HuH-7 (cell line): Measurements from ENCODE around the gene OR6Q1.
"Not testable (repeated sequence)": the region's sequence is repeated elsewhere in the genome, so short reads cannot be mapped to it uniquely, and the experiment has no call there.

Source experiments
- DNase-seq: peaks from one replicate; pipeline ENCODE4 v3.0.0; 2011; ENCODE audit warnings: low spot score

OR6Q1 gene, protein sequence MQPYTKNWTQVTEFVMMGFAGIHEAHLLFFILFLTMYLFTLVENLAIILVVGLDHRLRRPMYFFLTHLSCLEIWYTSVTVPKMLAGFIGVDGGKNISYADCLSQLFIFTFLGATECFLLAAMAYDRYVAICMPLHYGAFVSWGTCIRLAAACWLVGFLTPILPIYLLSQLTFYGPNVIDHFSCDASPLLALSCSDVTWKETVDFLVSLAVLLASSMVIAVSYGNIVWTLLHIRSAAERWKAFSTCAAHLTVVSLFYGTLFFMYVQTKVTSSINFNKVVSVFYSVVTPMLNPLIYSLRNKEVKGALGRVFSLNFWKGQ

DNA sequence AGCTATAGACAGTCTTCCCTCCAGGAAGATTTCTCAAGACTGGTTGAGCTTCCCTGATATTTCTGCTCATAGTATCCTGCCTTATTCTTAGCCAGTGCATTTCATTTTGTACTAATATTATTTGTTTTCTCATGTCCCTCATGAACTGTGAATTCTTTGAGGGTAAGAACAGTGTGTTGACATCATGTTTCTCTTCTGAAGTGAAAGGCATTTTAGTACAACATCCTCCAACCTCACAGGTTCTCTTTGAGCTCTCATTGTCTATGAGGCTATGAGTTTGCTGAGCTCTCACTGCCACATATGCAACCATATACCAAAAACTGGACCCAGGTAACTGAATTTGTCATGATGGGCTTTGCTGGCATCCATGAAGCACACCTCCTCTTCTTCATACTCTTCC lies at the start of gene OR6Q1:
OR6Q1 (plus strand) TSS at position 301 of the 400 bp plus-strand sequence; CDS start at position 301, 0 bp downstream.
- DNase-seq: no peak

DNA sequence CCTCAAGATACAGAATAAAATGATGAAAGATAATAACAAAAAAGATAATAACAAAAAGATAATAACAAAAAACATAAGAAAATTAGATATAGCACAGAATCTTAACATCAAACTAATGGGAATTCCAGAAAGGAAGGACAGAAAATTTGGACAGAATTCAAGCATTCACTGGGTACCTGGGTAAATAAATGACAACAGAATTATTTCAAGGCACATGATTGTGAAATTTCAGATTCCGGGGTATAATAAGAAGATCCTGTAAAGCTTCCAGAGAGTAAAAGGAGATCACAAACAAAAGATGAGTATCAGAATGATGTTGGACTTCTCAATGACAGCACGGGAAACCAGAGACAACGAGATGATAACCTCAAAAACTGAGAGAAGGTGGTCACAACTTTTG lies 49.2 kb upstream of the OR6Q1 start:
- no peak for DNase-seq

DNA sequence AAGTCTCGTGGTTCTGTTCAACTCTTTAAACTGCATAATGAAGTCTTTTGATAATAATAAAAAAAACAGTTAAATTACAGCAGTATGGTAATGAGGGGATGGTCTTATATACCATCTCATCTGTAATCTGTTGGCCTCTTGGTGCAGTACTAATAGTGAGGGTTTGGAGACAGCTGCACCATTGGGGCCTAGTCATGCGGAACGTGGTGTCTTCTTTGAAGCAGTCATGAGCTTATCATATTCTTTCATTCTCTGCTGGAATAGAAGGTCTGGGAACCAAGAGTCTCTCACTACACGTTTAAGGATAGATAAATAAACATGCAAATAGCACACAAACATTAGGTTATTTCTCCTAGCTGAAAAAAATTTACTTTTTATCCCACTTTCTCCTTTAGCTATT lies 48.0 kb upstream of the OR6Q1 start:
- DNase-seq: no peak

DNA sequence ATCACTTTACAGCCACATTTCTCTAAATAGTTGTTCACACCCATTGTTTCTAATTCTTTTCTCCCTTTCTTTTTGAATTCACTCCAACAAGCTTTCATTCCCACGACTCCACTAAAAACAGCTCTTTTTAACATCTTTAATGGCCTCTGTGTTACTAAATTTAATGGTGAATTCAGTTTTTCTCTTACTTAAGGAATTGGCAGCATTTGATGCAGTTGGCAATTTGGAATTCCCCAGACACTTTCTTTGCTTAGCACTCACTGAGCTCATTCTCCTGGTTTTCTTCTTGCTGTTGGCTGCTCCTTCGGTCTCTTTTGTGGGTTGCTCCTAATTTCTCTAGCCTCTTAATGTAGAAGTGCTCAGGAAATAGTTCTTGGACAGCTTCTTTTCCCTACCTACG lies 47.6 kb upstream of the OR6Q1 start:
- no peak for DNase-seq

DNA sequence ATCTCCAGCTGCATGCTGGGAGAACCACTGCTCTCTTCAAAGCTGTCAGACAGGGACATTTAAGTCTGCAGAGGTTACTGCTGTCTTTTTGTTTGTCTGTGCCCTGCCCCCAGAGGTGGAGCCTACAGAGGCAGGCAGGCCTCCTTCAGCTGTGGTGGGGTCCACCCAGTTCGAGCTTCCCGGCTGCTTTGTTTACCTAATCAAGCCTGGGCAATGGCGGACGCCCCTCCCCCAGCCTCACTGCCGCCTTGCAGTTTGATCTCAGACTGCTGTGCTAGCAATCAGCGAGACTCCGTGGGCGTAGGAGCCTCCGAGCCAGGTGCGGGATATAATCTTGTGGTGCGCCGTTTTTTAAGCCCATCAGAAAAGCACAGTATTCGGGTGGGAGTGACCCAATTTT lies 31.2 kb upstream of the OR6Q1 start:
- DNase-seq: not testable (repeated sequence)

DNA sequence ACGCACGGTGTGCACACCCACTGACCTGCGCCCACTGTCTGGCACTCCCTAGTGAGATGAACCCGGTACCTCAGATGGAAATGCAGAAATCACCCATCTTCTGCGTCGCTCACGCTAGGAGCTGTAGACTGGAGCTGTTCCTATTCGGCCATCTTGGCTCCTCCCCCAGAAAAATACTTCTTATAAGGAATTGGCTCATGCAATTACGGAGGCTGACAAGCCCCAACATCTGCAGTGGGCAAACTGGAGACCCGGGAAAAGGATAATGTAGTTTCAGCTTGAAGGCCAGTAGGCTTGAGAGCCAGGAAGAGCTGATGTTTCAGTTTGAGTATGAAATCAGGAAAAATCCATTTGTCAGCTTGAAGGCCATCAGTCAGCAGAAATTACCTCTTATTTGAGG lies 30.7 kb upstream of the OR6Q1 start:
- DNase-seq: not testable (repeated sequence)

DNA sequence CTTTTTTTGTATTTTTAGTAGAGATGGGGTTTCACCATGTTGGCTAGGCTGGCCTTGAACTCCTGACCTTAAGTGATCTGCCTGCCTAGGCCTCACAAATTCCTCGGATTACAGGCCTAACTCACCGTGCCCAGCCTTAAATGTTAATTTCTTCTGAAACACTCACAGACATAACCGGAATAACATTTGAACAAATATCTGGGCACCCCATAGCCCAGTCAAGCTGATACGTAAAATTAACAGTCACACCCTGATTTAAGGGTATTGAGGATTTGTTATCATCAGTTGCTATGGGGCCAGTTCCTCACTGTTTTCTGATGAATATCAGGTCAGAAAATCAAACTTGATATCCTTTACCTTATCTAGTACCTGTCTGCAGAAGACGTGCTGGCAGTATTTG lies 30.1 kb upstream of the OR6Q1 start:
- DNase-seq: no peak

DNA sequence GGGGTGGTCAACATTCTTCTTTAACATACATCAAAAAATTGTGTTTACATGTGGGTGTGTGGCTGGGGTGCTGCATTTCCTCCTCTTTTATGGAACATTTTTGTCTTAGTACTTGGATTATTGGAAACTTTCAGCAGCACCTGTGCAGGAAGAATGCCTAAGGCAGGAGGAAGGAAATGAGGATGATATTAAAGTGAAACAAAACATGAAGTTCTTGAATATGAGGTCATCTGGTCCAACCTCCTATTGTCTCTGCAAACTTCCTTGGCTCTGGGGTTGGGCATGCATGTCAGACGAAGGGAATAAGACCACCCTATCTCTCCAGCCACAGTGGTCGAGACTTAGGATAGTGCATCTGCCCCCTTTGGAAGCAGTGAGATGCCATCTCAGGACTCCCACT lies 27.7 kb upstream of the OR6Q1 start:
- no peak for DNase-seq

DNA sequence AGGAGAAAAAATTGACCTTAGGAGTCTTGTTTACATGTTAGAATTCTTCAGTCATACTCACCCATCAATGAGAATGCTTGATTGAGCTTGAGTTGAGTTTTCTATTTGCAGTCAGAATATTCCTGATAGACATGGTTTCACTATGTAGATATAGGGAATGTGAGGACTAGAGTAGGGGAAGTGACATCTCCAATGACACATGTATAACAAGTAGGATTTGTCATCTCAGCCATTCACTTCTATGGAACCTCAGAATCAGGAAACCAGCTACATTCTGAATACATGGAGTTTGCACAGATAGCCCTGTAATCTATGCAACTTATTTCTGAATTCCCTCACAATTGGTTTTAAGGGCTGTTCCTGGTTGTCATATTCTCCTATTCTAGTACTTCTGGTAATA lies 27.2 kb upstream of the OR6Q1 start:
- no peak for DNase-seq

DNA sequence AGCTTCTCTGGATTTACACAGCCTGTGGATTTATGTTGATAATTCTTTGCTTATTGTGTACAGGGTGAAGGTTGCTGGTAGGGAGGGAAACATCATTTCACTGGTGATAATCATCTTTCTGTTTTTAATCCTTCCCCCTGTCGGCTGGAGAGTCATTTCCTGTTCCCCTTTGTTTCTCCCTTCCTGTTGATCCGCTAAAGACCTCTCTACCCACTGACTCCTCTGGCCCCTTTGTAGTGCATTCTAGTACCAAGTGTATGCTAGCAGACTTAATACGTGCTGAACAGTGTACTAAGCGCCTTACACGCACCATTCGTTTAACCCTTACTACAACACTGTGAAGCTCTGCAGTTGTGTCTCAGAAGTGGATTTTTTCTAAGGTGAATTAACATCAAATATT lies 26.1 kb upstream of the OR6Q1 start:
- no peak for DNase-seq

DNA sequence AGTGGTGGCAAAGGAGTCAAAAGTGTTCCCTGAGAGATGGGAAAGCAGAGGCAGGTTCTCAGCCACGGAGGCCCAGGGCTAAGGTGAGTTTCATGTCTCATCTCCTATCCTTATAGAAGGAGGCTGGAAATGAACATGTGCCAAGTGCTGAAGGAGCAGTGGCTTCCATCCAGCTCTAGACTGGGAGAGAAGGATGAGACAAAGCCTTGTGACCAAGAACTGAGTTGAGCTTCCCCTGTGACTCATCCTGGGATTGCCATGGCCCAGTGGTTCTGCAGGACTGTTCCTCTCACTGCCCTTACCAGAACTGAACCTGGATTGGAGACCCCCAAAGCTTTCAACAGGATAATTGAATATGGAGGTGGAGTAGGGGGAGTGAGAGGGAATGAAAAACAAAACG lies 23.8 kb upstream of the OR6Q1 start:
- no peak for DNase-seq

DNA sequence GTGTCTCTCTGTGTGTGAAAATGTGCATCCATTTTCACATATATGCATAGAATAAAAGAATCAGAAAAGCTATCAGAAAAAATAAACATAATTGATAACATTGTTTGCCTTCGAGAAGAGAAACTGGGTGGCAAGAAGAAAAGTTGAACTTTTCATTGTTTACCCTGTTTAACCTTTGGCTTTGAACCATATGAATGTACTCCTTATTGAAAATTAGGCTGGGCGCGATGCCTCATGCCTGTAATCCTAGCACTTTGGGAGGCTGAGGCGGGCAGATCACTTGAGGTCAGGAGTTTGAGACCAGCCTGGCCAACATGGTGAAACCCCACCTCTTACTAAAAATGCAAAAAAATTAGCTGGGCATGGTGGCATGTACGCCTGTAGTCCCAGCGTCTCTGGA lies 19.0 kb upstream of the OR6Q1 start:
- no peak for DNase-seq

DNA sequence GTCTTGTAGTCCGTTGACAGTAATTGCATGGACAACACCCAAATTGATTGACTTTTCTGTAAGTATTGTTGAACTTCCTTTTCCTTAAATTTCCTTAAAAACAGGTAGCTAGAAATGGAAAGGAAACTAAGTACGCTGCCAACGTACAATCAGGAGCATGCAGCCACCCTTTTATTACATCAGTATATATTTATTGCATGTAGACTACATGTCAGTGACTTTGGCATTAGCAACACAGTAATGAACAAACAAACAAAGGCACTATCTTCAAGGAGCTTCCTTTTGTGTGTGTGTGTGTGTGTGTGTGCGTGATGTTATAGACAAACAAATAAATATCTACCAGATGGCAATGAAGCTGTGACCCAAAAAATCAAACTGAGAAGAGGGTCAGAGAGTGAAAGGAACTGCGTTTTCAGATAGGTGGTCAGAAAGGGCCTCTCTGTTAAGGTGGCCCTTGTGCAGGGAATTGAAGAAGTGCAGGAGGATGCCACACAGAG lies 7.3 kb upstream of the OR6Q1 start, which contains the start of gene OR9Q1:
OR9Q1 (plus strand) TSS at position 447 of the 497 bp plus-strand sequence. CDS start 155,564 bp downstream, outside the sequence.
- no peak for DNase-seq

DNA sequence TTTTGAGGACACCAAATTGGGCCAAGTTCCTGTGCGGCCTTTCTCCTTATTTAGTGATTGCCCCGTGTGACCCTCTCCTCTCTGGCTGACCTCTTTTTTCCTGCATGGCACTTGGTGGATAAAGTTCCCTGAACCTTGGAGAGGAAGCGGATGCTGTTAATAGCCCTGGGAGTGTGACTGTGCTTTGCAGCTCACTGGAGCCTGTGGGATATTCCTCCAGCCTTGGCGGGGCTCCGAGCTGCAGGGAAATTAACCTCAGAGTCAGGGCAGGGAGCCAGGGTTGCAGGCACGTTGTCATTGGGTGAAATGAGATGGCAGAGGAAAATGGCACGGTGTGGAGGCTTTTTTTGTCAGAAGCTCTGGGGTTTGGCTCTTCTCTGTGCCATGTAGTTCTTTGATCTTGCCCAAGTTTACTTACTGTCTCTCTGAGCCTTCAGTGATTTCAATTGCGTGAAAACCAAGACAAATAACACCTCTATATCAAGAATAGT lies 6.1 kb upstream of the OR6Q1 start:
- no peak for DNase-seq

DNA sequence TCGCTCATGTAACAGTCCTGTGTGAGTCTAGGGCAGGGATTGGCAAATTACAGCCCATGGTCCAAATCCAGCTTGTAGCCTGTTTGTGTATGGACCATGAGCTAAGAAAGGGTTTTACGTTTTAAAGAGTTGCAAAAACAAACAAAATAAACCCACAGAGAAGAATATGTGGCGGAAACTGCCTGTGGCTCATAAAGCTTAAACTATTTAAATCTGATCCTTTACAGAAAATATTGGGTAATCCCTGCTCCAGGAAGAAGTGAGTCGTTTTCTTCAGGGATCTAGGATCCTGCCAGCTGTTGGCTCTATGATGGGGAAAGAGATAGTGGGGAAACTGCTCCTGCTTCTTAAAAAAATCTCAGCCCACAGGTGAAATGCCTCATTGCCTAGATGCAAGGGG lies 3.4 kb upstream of the OR6Q1 start:
- no peak for DNase-seq

DNA sequence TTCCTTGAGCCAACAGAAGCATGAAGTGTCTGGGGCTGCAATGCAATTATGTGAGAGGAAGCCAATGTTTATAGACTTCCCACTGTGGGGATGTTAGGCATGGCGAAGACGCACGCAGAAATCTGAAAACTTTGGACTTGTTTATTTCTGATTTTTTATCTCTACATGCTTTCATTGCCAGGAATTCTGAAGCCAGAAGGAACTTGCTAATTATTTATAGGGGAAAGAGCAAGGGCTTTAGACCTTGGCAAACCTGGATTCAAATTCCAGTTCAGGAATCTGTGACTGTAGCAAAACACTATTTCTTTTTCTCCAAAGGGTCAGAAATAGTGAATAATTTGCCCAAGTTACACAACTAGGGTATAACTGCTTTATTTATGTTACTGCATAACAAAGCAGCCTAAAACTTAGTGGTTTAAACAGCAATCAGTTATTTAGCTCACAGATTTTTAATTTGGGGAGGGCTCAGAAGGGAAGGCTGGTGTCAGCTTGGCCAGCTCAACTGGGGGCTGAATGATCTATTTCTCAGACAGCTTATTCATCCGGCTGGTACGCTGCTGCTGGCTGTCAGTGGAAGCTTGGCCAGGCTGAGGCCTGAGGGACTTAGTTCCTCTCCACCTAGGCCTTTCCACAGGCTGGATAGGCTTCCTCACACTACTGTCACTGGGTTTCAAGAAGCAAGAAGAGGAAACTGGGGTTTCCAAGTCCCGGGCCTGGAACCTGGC lies 1.9 kb upstream of the OR6Q1 start:
- no peak for DNase-seq

DNA sequence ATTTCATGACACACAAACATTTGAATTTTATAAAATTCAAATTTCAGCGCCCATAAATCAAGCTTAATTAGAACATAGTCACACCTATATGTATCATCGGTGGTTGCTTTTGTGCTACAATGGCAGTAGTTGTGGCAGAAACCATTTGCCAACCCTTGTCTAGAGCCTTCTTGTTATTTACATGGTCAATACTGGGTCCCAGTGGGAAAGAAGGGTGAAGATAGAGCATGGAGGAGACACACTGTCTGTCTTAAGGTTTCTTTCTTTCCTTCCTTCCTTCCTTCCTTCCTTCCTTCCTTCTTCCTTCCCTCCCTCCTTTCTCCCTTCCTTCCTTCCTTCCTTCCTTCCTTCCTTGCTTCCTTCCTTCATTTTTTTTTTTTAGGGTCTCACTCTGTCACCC lies 3.7 kb downstream of the OR6Q1 start:
- no peak for DNase-seq

DNA sequence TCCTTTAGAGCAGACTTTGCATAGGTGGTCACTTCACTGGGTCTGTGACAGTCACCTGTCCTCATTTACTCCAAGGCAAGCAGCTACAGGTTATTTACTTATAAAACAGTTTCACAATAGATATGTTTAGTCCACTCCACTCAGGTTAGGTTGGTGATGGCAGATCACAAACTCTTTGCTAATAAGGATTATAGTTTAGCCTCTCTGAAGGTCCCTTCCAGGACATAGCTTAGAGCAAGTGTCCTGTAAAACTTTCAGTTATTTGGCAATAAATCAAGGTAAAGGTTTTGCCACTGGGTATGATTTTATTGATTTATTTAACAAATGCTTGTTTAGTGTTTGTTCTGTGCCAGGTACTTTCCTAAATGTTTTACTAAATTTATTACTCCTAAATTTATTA lies 8.8 kb downstream of the OR6Q1 start:
- DNase-seq: no peak

DNA sequence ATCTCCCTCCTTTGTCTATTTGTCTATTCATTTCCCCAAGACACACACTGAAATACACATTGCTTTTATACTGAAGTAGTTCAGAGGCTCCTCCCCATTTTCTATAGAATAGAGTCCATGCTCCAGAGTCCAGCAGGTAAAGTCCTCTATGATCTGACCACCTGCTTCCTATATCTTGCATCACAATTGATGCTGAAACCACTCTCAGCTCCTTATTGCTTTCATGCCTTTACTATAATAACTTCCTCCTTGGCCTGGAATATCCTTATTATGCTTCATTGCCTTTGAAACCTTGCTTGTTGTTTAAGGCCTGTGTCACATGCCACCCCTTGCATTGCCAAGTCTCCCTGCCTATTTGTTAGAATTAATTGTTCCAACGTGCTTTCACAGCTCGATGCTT lies 12.6 kb downstream of the OR6Q1 start:
- no peak for DNase-seq

DNA sequence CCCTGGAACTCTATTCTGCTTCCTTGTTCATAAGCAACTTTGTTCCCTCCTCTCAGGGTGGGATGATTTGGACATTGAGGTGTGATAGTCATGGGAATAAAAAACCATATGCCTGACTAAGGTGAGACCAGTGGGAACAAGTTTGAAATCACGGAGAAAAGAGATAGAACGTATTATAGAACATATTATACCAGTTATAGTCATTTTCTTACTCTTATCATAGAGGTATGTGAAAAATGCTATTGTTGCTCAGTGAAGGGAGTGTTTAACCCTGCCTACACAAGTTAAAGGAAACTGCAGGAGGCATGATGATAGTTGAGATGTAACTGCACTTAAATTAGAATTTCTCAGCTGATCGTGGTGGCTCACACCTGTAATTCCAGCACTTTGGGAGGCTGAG lies 15.5 kb downstream of the OR6Q1 start:
- no peak for DNase-seq

DNA sequence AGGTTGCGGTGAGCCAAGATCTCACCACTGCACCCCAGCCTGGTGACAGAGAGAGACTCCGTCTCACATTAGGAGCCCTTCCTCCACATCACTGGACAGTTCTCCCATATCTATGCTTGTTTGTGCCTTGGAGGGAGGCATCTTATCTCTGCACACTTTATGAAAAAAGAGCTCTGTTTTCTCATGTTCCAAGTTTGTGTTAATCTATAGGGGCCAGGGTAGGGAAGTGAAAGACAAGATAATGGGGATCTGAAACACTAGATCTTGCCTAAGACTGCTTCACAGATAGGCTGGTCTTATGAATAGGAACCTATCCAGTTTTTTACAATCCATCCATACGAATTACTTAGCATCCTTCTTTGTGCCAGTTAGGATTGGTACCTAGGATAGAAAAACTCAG lies 17.1 kb downstream of the OR6Q1 start:
- DNase-seq: no peak

DNA sequence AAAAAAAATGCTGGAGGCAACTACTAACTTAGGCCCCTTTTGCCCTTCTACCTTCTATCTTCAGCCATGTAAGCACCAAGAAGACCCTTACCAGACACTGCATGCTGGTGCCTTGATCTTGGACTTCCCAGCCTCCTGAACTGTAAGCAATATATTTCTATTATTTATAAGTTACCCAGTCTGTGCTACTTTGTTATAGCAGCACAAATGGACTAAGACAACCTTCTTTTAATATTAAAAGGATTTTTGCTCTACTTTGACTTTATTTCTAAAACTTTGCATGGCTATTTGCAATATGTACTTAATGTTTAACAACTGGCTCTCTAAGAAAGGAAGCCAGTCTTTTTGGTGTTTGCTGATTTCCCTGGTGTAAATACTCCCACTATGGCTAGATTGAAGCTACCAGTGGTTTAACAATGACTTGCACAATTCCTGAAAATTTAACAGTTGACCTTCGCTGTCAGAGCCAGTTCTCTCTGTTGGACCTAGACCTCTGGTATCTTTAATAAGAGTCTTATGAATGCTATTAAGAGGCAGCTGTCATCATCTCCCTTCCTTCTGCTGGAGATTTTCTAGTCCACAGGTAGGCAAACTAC lies 25.2 kb downstream of the OR6Q1 start:
- no peak for DNase-seq

DNA sequence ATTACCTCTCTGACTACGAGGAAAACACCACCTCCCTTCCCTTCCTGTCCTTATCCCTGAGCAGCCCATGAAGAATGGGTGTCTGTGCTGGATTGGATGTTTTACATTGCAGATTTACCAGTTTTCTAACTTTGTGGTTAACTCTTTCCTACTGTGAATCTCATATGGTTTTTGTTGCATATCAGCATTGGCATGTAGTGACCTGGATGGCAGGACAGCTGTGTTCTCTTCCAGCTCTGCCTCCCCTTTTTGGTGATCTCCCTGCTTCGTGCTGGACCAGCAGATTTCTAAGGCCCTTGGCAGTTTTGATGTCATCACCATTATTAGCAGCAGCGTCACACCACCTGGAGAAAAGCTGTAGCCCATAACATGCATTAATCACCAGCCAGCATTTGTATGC lies 26.7 kb downstream of the OR6Q1 start:
- no peak for DNase-seq
